ENCODE data around the gene NAA38.

NAA38 gene

GRCh38 chr17:7856811-7857712 is at the start of gene NAA38:
NAA38 (minus strand) TSS chr17:7857559; CDS start chr17:7857463, 96 bp downstream.
- H3K36me3 ChIP-seq (replicated peaks), result peaks cover 20% of the 10 kb centered on the region
- in situ Hi-C loops (cut with MboI; ENCODE audit: low sequenced_read_pairs), result no loop called here

GRCh38 chr17:7903154-7904103 is 46.1 kb upstream of the NAA38 start:
- no peaks in the 10 kb centered on the region for H3K27me3 ChIP-seq (ENCODE audit: low read depth)
- no peak overlapping the region for H3K4me3 ChIP-seq
- H3K36me3 ChIP-seq (replicated peaks), result peaks cover 95% of the 10 kb centered on the region
- no peaks in the 10 kb centered on the region for H3K4me1 ChIP-seq
- H3K9me3 ChIP-seq, result no peaks in the 10 kb centered on the region
- no peak for DNase-seq (ENCODE audit: low spot score in 2 of 2)
- in situ Hi-C loops (cut with MboI; ENCODE audit: low sequenced_read_pairs), result loop anchor here (5.0 kb wide), 1 partner anchor 41 kb away; no protein-coding TSS in a partner anchor

More at GRCh38 chr17:7856811-7857712, at the start of gene NAA38:
- DNase-seq (ENCODE audit: low spot score in 2 of 2), result peak; percentile 98 to 99
- peaks cover 19% of the 10 kb centered on the region for H3K4me1 ChIP-seq
- peak within 1 kb of the TSS; percentile 63 for H3K4me3 ChIP-seq
- H3K27me3 ChIP-seq (ENCODE audit: low read depth), result no peaks in the 10 kb centered on the region
- no peaks in the 10 kb centered on the region for H3K9me3 ChIP-seq

- Histone ChIP-seq H3K4me3 (no peak overlapping the region), H3K4me1 (no peaks in the 10 kb centered on the region), H3K9me3 (no peaks in the 10 kb centered on the region), H3K27me3 (ENCODE audit: low read depth) (no peaks in the 10 kb centered on the region), H3K36me3 (replicated peaks) (peaks cover 85% of the 10 kb centered on the region)
- in situ Hi-C loops (cut with MboI; ENCODE audit: low sequenced_read_pairs), result no loop called here
- DNase-seq (ENCODE audit: low spot score in 2 of 2), result no peak
Measured at GRCh38 chr17:7897773-7898172, 40.4 kb upstream of the NAA38 start.

GRCh38 chr17:7897090-7897489 is 39.7 kb upstream of the NAA38 start:
- in situ Hi-C loops (cut with MboI; ENCODE audit: low sequenced_read_pairs), result no loop called here
- Histone ChIP-seq H3K27me3 (ENCODE audit: low read depth) (no peaks in the 10 kb centered on the region), H3K36me3 (replicated peaks) (peaks cover 79% of the 10 kb centered on the region), H3K4me3 (no peak overlapping the region), H3K4me1 (no peaks in the 10 kb centered on the region), H3K9me3 (no peaks in the 10 kb centered on the region)
- DNase-seq (ENCODE audit: low spot score in 2 of 2), result no peak

- in situ Hi-C loops (cut with MboI; ENCODE audit: low sequenced_read_pairs), result no loop called here
- no peak for DNase-seq (ENCODE audit: low spot score in 2 of 2)
- Histone ChIP-seq H3K9me3 (no peaks in the 10 kb centered on the region), H3K4me1 (no peaks in the 10 kb centered on the region), H3K27me3 (ENCODE audit: low read depth) (no peaks in the 10 kb centered on the region), H3K36me3 (replicated peaks) (peaks cover 82% of the 10 kb centered on the region), H3K4me3 (no peak overlapping the region)
Measured at GRCh38 chr17:7894866-7895265, 37.5 kb upstream of the NAA38 start.

- DNase-seq (ENCODE audit: low spot score in 2 of 2), result no peak
- Histone ChIP-seq H3K36me3 (replicated peaks) (peaks cover 79% of the 10 kb centered on the region), H3K27me3 (ENCODE audit: low read depth) (no peaks in the 10 kb centered on the region), H3K9me3 (no peaks in the 10 kb centered on the region), H3K4me3 (no peak overlapping the region), H3K4me1 (peaks cover 4% of the 10 kb centered on the region)
- in situ Hi-C loops (cut with MboI; ENCODE audit: low sequenced_read_pairs), result no loop called here
Measured at GRCh38 chr17:7894226-7894625, 36.9 kb upstream of the NAA38 start.

GRCh38 chr17:7893187-7893880 is 36.0 kb upstream of the NAA38 start:
- no peak overlapping the region for H3K4me3 ChIP-seq
- in situ Hi-C loops (cut with MboI; ENCODE audit: low sequenced_read_pairs), result no loop called here
- no peaks in the 10 kb centered on the region for H3K9me3 ChIP-seq
- H3K27me3 ChIP-seq (ENCODE audit: low read depth), result no peaks in the 10 kb centered on the region
- peaks cover 13% of the 10 kb centered on the region for H3K4me1 ChIP-seq
- no peak for DNase-seq (ENCODE audit: low spot score in 2 of 2)
- H3K36me3 ChIP-seq (replicated peaks), result peaks cover 70% of the 10 kb centered on the region

GRCh38 chr17:7889166-7889955 is 32.0 kb upstream of the NAA38 start:
- DNase-seq (ENCODE audit: low spot score in 2 of 2), result peak; percentile 70 to 92
- peaks cover 20% of the 10 kb centered on the region for H3K4me1 ChIP-seq
- H3K4me3 ChIP-seq, result no peak overlapping the region
- H3K36me3 ChIP-seq (replicated peaks), result peaks cover 35% of the 10 kb centered on the region
- H3K27me3 ChIP-seq (ENCODE audit: low read depth), result no peaks in the 10 kb centered on the region
- in situ Hi-C loops (cut with MboI; ENCODE audit: low sequenced_read_pairs), result no loop called here
- no peaks in the 10 kb centered on the region for H3K9me3 ChIP-seq

- in situ Hi-C loops (cut with MboI; ENCODE audit: low sequenced_read_pairs), result no loop called here
- H3K9me3 ChIP-seq, result no peaks in the 10 kb centered on the region
- peak within 1 kb of the TSS; percentile 43 for H3K4me3 ChIP-seq
- peaks cover 28% of the 10 kb centered on the region for H3K4me1 ChIP-seq
- DNase-seq (ENCODE audit: low spot score in 2 of 2), result peak in 1 of 2 experiments; percentile 37
- H3K27me3 ChIP-seq (ENCODE audit: low read depth), result no peaks in the 10 kb centered on the region
- peaks cover 26% of the 10 kb centered on the region for H3K36me3 ChIP-seq (replicated peaks)
Measured at GRCh38 chr17:7888184-7888920, 31.0 kb upstream of the NAA38 start, which contains the start of gene CHD3. CHD3 (plus strand) TSS chr17:7888789; CDS start chr17:7889001, 212 bp downstream.

GRCh38 chr17:7887482-7888183 is 30.3 kb upstream of the NAA38 start:
- H3K9me3 ChIP-seq, result no peaks in the 10 kb centered on the region
- peak; percentile 95 to 98 for DNase-seq (ENCODE audit: low spot score in 2 of 2)
- in situ Hi-C loops (cut with MboI; ENCODE audit: low sequenced_read_pairs), result no loop called here
- H3K27me3 ChIP-seq (ENCODE audit: low read depth), result no peaks in the 10 kb centered on the region
- H3K4me3 ChIP-seq, result peak overlapping the region; percentile 66
- H3K4me1 ChIP-seq, result peaks cover 33% of the 10 kb centered on the region
- peaks cover 26% of the 10 kb centered on the region for H3K36me3 ChIP-seq (replicated peaks)

GRCh38 chr17:7887038-7887481 is 29.7 kb upstream of the NAA38 start:
- Histone ChIP-seq H3K36me3 (replicated peaks) (peaks cover 27% of the 10 kb centered on the region), H3K27me3 (ENCODE audit: low read depth) (no peaks in the 10 kb centered on the region), H3K4me1 (peaks cover 36% of the 10 kb centered on the region), H3K9me3 (no peaks in the 10 kb centered on the region), H3K4me3 (peak overlapping the region; percentile 66)
- in situ Hi-C loops (cut with MboI; ENCODE audit: low sequenced_read_pairs), result no loop called here
- DNase-seq (ENCODE audit: low spot score in 2 of 2), result no peak
